Daoy (cell line): Measurements from ENCODE around the gene FAXDC2. TPM values are rescaled to one million over a fixed set of nuclear protein-coding genes. Genes with fewer than 3 reads are reported as not detected.

Source experiments
- DNase-seq: peaks from one replicate; pipeline ENCODE4 v3.0.0-alpha.2; 2015; ENCODE audit warnings: low read depth
- total RNA-seq: library from RNA; depleted of rRNA; stranded (reverse); fragments of >200 nt; shearing (Covaris generic); gene quantifications from 2 replicates; pipeline ENCODE4 v1.2.3, GENCODE V29; 2014; rRNA removed

The FAXDC2 gene, protein sequence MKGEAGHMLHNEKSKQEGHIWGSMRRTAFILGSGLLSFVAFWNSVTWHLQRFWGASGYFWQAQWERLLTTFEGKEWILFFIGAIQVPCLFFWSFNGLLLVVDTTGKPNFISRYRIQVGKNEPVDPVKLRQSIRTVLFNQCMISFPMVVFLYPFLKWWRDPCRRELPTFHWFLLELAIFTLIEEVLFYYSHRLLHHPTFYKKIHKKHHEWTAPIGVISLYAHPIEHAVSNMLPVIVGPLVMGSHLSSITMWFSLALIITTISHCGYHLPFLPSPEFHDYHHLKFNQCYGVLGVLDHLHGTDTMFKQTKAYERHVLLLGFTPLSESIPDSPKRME
- total RNA-seq = 0.12 and 0.46 TPM in 2 replicates

DNA sequence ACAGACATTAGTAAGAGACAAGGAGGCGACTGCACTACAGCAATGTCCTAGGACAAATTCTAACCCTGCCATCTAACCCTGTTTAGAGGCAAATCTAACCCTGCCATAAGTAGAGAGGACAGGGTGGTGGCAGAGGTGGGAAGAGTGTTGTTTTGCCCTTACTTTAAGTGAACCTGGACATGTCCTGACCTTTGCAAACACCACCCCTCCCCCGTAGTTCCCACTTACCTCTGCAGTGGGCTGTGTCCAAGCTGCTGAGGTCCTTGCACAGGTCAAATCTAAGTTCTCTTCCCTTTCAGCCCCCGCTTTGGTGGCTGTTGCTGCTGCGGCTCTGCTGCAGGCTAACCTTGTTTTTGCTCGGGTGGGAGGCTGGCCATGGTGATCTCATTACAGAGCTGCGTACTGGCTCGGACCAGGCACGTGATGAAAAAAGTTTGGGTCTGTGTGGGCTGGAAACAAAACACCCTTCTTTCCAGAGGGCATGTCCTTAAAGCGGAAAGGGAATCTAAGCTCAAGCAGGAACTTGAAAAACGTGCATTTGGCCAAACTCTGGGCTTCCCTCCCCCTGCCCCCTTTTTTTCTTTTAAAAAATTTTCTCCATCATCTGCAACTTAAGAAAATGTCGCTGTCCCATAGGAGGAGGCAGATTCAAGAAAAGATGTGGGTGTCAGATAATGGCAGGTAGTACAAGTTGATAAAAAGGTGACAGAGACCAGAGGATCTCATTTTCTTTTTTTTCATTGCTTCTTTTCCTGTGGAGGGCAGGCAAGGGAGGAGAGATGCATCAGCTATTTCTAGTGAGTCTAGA, at the start of gene FAXDC2:
FAXDC2 (minus strand) TSS at position 349 of the 808 bp plus-strand sequence. CDS start 12,425 bp downstream, outside the sequence.
- DNase-seq = peak; percentile 60

DNA sequence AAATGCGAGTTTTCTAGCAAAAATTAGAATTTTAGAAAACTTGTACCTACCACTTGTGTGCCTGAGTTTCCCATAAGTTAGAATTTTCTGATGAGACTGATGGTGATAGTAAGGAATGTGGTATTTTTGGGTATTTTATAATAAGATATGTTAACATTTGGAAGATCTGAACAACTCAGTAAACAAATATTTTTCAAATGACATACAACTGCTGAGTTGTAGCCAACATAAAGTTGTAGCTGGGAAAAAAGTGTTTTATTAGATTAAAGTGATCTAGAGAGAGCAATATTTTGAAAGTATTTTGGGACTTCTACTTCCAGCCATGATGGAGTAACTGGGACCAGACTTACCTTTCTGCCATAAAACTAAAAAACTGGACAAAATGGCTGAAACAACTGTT, 49.7 kb upstream of the FAXDC2 start:
- DNase-seq = no peak

DNA sequence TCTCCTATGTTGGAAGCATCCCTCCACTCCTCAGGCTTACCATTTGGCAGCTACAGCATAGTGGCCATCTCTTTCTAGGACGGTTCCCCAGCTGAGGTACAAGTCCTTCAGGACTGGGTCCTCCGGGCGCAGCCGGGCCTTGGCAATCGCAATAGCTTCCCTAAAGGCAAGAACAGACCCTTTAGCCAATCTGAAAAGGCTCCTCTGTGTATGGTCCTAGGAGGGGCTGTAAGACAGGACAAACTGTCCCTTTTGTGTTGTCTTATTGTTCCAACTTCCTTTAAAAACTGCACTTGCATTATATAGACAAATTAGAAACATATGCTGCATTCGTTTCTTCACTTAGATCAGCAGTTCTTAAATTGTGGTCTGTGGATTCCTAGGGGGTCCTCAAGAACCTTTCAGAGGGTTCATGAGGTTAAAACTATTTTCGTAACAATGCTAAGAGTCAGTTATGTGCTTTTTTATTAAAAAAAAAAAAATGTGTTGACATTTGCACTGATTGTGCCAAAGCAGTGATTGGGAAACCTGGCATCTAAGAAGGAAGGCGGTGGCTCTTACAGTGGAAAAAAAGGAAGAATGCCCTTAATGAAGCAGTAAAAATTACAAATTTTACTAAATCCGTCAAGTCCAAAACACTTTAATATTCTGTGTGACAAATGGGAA, 48.9 kb upstream of the FAXDC2 start:
- no peak for DNase-seq

DNA sequence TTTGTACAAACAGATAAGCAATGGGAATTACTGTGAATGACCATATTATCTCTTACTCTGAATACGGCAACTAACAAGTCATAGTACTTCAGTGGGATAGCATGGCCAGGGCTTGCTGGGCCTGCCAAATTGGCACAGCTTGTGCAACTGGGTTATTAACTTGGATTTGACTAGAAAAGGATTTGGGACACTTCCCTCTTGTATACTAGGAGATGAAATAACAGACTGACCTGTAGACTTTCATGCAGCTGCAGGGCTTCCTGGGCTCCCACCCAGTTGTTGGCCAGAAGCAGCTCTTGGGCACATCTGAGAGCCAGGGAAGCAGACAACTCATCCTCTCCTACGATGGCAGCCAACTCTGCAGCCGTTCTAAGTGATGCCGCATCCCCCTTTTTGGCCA, 47.8 kb upstream of the FAXDC2 start:
- DNase-seq = no peak

DNA sequence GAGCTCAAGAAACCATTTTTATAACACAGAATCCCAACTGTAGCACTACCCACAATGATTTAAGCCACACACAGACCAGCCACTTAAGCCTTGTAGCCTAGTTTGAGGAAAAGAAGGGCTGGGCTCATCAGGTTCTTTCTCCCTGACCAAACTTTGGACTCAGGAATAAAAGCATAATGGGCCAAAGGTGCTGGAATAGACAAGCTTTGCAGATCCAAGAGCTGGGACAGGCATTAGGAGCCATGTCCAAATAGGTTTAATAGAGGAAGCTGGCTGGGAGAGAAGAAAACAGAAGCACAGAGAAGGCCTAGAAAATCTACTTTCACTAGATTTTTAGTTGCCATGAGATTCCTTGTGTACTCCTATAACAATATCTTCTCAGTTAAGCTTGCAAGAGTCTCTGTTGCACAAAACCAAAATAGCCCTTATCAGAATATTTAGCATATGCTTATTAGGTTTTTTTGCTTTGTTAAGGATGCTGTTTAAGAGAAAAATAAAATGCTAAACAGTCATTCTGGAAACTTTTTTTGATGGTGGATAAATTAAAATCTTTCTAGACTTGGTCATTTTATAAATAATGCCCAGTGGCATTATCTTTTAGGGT, 46.3 kb upstream of the FAXDC2 start:
- no peak for DNase-seq

DNA sequence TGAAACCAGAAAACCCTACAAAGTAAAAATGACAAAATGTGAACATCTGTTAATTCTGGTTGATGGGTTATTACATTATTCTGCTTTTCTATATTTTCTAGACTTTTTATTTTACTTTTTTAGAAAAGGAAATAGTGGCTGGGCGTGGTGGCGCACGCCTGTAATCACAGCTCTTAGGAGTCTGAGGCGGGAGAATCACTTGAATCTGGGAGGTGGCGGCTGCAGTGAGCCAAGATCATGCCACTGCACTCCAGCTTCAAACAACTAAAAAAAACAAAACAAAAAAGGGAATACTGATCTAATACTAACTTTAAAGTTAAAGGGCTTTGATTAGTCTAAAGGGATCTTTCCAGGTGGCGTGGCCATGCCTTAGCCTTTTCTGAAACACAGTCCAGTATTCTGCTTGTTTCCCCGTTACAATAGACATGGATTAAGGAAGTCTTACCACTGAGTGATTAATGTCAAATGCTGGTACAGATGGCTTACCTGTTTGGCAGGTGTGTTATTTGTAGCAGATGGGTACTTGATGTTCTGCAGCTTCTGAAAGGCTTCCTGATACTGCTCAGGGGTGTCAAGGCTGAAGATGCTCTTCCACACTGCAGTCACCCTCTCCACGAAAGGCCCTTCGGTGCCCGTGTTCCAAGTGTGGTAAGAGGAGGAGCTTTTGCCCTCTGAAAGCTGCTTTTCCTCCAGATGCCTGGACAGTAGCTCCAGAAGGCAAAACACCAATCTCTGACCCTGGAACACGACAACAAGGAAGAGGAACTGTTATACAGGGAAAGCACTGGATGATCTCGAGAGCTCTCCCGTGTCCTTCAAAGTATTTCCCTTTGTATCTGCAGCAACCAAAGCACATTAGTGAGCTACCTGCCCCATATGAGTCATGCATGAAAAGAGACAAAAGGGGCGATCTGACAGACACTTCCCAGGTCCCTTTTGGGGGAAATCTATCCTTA, 45.5 kb upstream of the FAXDC2 start:
- DNase-seq = no peak

DNA sequence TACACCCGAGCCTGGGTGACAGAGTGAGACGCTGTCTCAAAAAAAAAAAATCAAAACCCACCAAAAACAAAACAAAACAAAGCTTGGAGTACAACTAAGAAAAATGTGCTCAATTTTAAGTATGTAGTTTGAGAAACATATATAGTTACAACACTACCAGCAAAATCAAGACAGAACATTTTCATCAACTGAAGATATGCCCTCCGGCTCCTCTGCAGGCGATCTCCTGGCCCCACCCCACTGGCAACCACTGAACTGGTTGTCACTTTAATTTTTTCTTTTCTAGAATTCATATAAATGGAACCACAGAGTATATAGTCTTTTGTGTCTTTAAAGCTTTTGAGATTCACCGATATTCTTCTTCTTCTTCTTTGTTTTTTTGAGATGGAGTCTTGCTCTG, 43.0 kb upstream of the FAXDC2 start:
- no peak for DNase-seq

DNA sequence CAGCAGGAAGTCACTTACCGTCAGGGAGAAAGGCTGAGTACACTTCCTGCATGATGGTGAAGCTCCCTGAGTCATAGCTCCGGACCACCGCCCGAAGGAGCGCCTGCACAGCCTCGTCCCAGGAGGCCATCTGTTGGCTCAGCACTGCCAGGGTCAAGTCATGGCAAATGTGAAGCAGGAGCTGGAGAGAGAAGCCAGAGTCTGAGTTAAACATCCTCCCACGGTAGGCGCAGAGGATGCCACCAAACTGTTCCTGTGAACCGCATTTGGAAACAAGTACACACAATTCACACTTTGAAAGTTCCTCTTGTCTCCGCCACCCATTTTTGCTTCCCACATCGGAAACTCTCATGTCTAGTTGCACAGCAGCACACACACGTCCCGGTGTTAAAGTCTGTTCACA, 42.0 kb upstream of the FAXDC2 start:
- peak; percentile 13 for DNase-seq

DNA sequence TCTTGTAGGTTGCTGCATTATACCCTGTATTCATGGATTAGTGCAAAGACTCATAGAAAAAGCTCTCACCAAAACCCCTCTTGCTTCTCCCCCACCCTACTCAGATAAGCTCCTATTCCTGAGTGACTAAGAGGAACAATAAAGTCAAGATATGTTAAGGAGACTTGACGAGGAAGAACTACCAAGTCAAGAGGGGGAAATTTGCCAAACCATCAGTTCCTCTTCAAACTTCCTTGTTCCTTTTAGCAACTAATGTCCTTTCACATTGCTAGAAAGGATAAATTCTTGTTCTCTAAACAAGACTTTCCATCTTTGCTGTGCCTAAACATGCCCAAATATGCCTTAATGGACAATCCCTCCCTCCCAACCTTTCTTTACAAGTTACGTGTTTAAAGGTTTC, 35.0 kb upstream of the FAXDC2 start:
- no peak for DNase-seq

DNA sequence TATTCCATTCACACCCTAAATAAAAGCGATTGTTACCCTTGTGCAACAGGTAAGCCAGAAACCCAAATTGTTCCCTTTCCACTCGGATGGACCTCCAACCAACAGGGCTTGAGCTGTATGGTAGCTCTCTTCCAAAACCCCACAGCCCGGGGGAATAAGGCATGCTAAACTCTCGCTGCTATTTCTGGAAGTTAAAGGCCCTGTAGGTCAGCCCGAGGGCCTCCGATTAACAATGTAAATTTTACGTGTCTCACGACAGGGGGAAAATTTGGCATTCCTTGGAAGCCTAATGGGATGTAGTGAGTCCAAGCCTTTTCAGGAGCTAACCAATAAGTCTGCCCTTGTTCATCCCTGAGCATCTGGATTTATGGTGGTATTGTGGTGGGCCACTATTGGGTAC, 34.0 kb upstream of the FAXDC2 start:
- DNase-seq = no peak

DNA sequence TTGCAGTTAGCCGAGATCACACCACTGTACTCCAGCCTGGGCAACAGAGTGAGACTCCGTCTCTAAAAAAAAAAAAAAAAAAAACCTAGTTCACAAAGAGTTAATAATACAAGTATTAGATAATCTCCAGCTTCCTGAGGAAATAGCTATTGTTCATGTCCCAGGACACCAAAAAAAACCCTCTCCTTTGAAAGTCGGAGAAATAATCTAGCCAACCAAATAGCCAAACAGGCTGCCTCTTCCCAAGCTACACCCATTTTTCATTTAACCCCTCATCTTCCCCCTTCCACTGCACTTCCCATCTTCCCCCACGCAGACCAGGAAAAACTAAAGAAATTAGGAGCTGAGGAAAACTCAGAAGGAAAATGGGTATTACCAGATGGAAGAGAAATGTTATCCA, 31.6 kb upstream of the FAXDC2 start:
- DNase-seq = no peak

DNA sequence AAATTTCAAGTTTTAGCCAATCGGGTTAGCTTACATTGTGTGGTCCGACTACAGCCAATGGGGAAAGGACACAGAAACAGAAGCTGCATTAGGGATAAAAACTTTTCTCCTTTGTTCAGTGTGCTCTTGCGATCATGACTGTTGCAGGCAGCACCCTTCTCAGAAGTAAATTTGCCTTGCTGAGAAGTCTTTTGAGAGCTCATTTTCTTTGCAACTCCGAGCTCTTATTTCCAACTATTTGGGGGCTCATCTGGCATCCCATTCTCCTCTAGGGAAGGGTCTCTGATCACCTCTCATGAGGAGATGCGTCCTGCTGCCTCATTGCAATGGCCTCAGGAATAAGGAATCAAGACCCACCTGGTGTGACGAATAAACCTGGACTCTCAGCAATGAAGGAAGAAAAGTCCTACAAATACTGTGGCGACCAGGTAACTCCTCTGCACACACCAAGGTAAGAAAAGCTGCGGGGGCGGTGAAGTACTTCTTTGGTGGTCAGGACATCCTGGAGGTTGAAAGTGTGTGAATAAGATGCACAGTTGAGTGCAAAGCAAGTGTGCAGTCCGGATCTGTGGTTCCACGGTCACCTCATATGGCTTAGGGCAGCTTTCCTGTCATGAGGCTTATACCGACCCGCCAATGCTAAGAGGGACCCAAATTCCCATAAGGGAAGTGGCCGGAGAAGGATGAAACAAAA, 28.4 kb upstream of the FAXDC2 start:
- no peak for DNase-seq

DNA sequence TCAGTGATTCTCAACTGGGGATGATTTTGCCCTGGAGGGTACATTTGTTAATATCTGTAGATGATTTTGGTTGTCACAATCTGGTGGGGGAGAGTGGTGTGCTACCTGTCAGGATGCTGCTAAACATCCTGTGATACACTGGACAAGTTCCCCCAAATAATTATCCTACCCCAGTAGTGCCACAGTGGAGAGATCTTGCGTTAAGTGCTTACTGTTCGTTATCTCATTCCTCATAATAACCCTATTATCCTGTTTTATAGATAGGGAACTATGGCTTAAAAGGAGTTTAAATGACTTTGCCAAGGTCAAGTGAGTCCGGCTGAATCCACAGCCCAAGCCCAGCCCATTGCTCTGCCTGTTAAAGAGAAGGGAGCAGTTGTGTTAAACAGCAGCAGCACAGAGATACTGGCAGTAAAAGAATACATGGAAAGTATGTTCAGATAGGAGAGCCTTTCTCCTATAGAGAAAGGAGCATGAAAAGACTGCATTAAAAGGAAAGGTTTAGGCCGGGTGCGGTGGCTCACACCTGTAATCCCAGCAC, 23.5 kb upstream of the FAXDC2 start:
- DNase-seq = no peak

DNA sequence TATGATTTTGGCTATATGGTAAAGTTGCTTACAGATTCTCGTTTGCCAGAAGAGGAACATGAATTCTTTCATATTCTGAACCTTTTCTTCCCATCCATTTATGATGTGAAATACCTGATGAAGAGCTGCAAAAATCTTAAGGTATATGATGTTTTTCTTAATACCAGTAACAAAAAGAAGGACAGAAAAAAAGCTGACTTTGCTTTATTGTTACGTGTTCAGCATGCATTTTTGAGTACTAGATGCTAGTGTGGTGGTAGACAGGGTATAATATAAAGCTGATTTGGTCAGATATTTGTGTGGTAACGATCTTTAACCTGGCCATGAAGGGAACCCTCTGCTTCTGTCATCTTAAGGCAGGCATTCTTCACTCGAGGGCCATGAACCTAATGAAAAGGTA, 21.3 kb upstream of the FAXDC2 start:
- DNase-seq = no peak

DNA sequence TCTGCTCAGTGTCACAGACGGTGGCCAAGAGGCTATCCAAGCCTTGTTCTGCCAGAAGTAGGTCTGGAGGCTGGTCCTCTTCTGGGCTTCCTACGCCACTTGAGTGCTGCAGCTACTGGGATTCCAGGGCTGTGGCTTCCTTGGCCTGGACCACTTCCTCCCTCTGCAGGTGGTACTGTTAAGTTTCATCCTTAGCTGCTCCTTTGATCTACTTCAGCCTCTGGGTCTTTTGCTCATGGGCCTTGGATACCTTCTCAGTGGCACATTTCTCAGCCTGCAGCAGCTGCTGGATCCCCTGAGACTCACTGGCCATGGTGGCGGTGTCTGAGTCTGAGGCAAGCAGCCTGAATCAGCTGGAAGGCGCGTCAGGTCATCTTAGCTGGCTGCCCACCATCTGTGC, 18.3 kb upstream of the FAXDC2 start:
- DNase-seq = peak; percentile 9

DNA sequence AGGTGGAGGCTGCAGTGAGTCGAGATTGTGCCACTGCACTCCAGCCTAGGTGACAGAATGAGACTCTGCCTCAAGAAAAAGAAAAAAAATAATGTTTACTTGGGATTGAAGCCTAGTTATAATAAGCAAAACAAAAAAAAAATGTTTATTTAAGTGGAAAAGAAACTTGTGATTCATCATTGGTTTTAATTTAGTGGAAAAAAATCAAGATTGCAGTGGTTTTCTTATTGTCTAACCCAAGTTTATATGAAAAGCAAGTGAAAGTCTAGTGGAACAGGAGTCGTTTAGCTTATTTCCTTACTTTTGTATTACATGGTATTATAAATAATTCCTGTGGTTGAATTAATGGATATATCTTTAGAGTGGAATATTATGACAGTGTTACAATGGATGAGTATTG, 16.4 kb upstream of the FAXDC2 start:
- DNase-seq = no peak

DNA sequence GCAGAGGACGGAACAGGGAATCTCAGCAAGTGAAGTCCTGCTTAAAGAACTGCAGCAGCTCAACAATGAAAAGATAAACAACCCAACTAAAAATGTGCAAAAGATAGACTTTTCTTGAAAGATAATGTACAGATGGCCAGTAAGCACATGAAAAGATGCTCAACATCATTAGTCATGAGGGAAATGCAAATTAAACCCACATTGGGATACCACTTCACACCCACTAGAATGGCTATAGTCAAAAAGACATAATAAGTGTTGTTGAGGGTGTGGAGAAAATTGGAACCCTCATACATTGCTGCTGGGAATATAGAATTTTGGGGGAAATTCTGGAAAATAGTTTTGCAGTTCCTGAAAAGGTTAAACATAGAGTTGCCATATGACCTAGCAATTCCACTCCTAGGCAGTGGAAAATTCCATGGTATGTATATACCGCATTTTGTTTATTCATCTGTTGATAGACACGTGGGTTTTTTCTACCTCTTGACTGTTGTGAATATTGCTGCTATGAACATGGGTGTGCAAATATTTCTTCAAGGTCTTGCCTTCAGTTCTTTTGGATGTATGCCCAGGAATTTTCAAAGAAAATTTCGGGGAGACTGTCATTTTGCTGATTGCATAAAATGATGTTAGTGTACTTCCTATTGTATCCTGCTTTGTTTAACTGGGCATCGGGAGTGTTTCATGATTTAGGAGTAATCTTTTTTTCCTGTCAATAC, 15.2 kb upstream of the FAXDC2 start:
- DNase-seq = no peak

DNA sequence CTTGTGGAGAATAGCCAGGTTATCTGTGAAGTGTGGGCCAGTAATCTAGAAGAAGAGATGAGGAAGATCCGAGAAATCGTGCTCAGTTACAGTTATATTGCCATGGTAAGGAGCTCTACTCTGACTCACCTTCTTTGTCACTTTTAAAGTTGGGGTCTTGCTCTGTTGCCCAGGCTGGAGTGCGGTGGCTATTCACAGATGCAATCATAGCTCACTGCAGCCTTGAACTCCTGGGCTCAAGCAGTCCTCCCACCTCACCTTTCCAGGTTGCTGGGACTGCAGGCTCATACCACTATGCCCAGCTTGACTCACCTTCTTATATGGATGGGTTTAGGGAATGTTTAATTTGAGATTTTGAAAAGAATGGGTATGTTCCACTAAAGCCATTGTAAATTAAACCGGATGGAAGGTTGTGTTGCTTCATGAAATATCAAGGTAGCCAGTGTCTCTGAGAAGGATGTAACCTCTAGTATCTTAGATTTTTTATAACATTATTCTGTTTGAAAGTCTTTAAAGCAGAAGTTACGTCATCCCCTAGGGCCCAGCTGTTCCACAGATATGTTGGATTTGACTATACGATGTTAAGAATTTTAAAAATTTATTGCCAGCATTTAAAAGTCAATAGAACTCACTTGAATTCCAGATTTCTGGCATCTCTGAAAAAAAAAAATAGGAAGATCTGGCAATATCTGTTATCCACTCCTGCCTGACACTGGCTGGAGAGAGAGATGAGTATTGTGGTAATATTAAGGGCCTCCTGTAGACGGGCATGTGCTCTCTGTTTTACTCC, 13.1 kb upstream of the FAXDC2 start:
- DNase-seq = no peak

DNA sequence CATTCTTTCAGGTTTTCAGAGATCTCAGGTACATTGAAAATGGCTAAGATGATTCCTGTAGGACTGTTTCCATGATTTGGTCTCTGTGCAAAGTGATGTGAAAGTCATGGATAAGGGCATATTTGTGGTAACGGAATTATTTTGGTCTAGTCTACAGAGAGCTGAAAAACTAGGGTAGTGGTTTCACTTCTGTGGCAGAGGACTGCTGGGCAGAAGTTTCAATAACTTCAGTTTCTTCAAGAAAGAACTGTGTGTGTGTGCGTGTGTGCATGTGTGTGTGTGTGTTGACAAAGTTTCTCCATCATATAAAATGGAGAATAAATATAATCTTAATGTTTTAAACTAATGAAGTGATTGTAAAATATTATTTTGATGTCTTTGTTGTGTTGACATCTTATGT, 12.4 kb upstream of the FAXDC2 start:
- DNase-seq = no peak
